ENCODE data around the gene TLCD3A.
A peak's percentile ranks its signal among the peaks of the same experiment; 100 is the strongest.

The TLCD3A gene

GRCh38 chr17:726271-726919 is 6.0 kb upstream of the TLCD3A start:
- peaks cover 4% of the 10 kb centered on the region; the same call in 1 of the 2 replicates for H3K4me1 ChIP-seq (ENCODE audit: control insufficient read depth, low read length)
- no peak overlapping the region for H3K4me3 ChIP-seq (ENCODE audit: low read length)
- peaks cover 17% of the 10 kb centered on the region for H3F3A ChIP-seq (ENCODE audit: control insufficient read depth, insufficient read depth)
- H3K36me3 ChIP-seq (ENCODE audit: control insufficient read depth, low read length): no peaks in the 10 kb centered on the region
- no peaks in the 10 kb centered on the region for H3K27me3 ChIP-seq (ENCODE audit: control insufficient read depth, low read length)
- no peaks in the 10 kb centered on the region for H3K9me2 ChIP-seq (replicated peaks; ENCODE audit: control insufficient read depth, low read length)
- H4K20me1 ChIP-seq (ENCODE audit: control insufficient read depth, insufficient read depth, low read depth, low read length): no peaks in the 10 kb centered on the region
- H3K9me3 ChIP-seq (ENCODE audit: control insufficient read depth, insufficient read depth, low read length): no peaks in the 10 kb centered on the region
- TF ChIP-seq EZH2phosphoT487 (IDR thresholded peaks at IDR 0.05; ENCODE audit: borderline replicate concordance, low read length) (no peak), CTCF (IDR thresholded peaks at IDR 0.05; ENCODE audit: low read depth, low read length, poor library complexity, severe bottlenecking) (no peak)
- no peak overlapping the region for H3K4me2 ChIP-seq (ENCODE audit: low read length)
- H3K79me2 ChIP-seq (ENCODE audit: control insufficient read depth, low read length): no peaks in the 10 kb centered on the region
- H3K27ac ChIP-seq (ENCODE audit: low read depth, low read length): no peak overlapping the region

- Histone ChIP-seq H3K36me3 (ENCODE audit: control insufficient read depth, low read length) (peaks cover 9% of the 10 kb centered on the region), H3K4me3 (ENCODE audit: low read length) (no peak overlapping the region), H3K4me1 (ENCODE audit: control insufficient read depth, low read length) (peaks cover 17% of the 10 kb centered on the region), H3K9me3 (ENCODE audit: control insufficient read depth, insufficient read depth, low read length) (no peaks in the 10 kb centered on the region), H4K20me1 (ENCODE audit: control insufficient read depth, insufficient read depth, low read depth, low read length) (no peaks in the 10 kb centered on the region), H3K79me2 (ENCODE audit: control insufficient read depth, low read length) (peaks cover 21% of the 10 kb centered on the region), H3K27ac (ENCODE audit: low read depth, low read length) (no peak overlapping the region), H3K4me2 (ENCODE audit: low read length) (no peak overlapping the region), H3K9me2 (replicated peaks; ENCODE audit: control insufficient read depth, low read length) (no peaks in the 10 kb centered on the region), H3K27me3 (ENCODE audit: control insufficient read depth, low read length) (no peaks in the 10 kb centered on the region), H3F3A (ENCODE audit: control insufficient read depth, insufficient read depth) (peaks cover 10% of the 10 kb centered on the region)
- no peak for TF ChIP-seq EZH2phosphoT487 (IDR thresholded peaks at IDR 0.05; ENCODE audit: borderline replicate concordance, low read length)
- no peak for TF ChIP-seq CTCF (IDR thresholded peaks at IDR 0.05; ENCODE audit: low read depth, low read length, poor library complexity, severe bottlenecking)
Measured at GRCh38 chr17:728911-729310, 3.5 kb upstream of the TLCD3A start.

- H3K27ac ChIP-seq (ENCODE audit: low read depth, low read length): 0 out of 2 replicates have a peak overlapping the region, but pooled peaks have one; percentile 4
- peaks cover 22% of the 10 kb centered on the region for H3K4me1 ChIP-seq (ENCODE audit: control insufficient read depth, low read length)
- H3K9me2 ChIP-seq (replicated peaks; ENCODE audit: control insufficient read depth, low read length): no peaks in the 10 kb centered on the region
- peak overlapping the region; percentile 88 for H3K4me2 ChIP-seq (ENCODE audit: low read length)
- H3F3A ChIP-seq (ENCODE audit: control insufficient read depth, insufficient read depth): peaks cover 23% of the 10 kb centered on the region
- peaks cover 48% of the 10 kb centered on the region for H3K79me2 ChIP-seq (ENCODE audit: control insufficient read depth, low read length)
- peaks cover 35% of the 10 kb centered on the region for H3K36me3 ChIP-seq (ENCODE audit: control insufficient read depth, low read length)
- TF ChIP-seq EZH2phosphoT487 (IDR thresholded peaks at IDR 0.05; ENCODE audit: borderline replicate concordance, low read length) (no peak), CTCF (IDR thresholded peaks at IDR 0.05; ENCODE audit: low read depth, low read length, poor library complexity, severe bottlenecking) (no peak)
- no peaks in the 10 kb centered on the region for H4K20me1 ChIP-seq (ENCODE audit: control insufficient read depth, insufficient read depth, low read depth, low read length)
- H3K9me3 ChIP-seq (ENCODE audit: control insufficient read depth, insufficient read depth, low read length): no peaks in the 10 kb centered on the region
- no peaks in the 10 kb centered on the region for H3K27me3 ChIP-seq (ENCODE audit: control insufficient read depth, low read length)
- H3K4me3 ChIP-seq (ENCODE audit: low read length): peak overlapping the region; percentile 90
Measured at GRCh38 chr17:731644-732066, 741 bp upstream of the TLCD3A start.

All from DOHH2 (cell line).